GM12878 (cell line): ENCODE results near the gene KLF3. TPM values are rescaled to one million over a fixed set of nuclear protein-coding genes. Genes with fewer than 3 reads are reported as not detected.

ENCODE experiments used
- ATAC-seq: fragments of 200-7000 bp; cut with Tn5 transposase; 3 replicates; pipeline ENCODE4 v1.9.1; 2020; ENCODE audit warnings: mild to moderate bottlenecking, moderate library complexity
- BruUV-seq: library from RNA; stranded (reverse); fragments of 400-500 nt; replicated peaks from 2 replicates; lab custom pipeline; 2021; lab: Mats Ljungman, UMichigan
- CTCF ChIA-PET: fragments of 300-600 bp; sonication (Branson Sonifier 250); formaldehyde crosslinking; extraction: SDS; loops from one replicate; lab custom pipeline; 2021; ENCODE audit warnings: inconsistent platforms; lab: Yijun Ruan, JAX
- POLR2A ChIA-PET: fragments of 350-600 bp; formaldehyde crosslinking; extraction: SDS; loops from one replicate; lab custom pipeline; 2021; ENCODE audit warnings: inconsistent platforms; lab: Charles Lee
- RAD21 ChIA-PET: fragments of 300-600 bp; sonication (Branson Sonifier 250); formaldehyde crosslinking; loops from one replicate; lab custom pipeline; 2023; ENCODE audit warnings: antibody characterized with exemption; ENCODE audit not compliant: unreplicated experiment; lab: Charles Lee
- SMC1A ChIA-PET: fragments of 300-600 bp; sonication (Branson Sonifier 250); formaldehyde crosslinking; loops from one replicate; lab custom pipeline; 2023; ENCODE audit not compliant: unreplicated experiment, uncharacterized antibody; lab: Charles Lee
- DNase-seq: peaks from one replicate; pipeline ENCODE4 v3.0.0-alpha.2; 2011; ENCODE audit warnings: low read depth, low spot score
- FAIRE-seq: peaks from 3 replicates; lab custom pipeline; 2011; peaks lifted over from hg19 to GRCh38; lab: Jason Lieb, UNC
- H2AFZ ChIP-seq: 2 replicates; pipeline ENCODE4 v1.6.0; 2011; ENCODE audit warnings: low read depth, low read length, control low read depth; ENCODE audit not compliant: control insufficient read depth
- H3K27ac ChIP-seq: 2 replicates; pipeline ENCODE4 v1.5.1; 2011; ENCODE audit warnings: control low read depth; ENCODE audit not compliant: control insufficient read depth, insufficient read depth
- H3K27me3 ChIP-seq, 2 experiments: replicated peaks in 1 of 2; 2 replicates each; pipeline versions ENCODE4 v1.6.0 to v1.6.1; 2011; ENCODE audit warnings: low read length in 1 of 2; ENCODE audit not compliant: control insufficient read depth in 2 of 2, insufficient read depth in 2 of 2
- H3K36me3 ChIP-seq, 2 experiments: 2 replicates each; pipeline ENCODE4 v1.5.1; 2011; ENCODE audit warnings: low read length in 1 of 2; ENCODE audit not compliant: control insufficient read depth in 2 of 2, insufficient read depth in 2 of 2
- H3K4me1 ChIP-seq: 2 replicates; pipeline ENCODE4 v1.6.1; 2011; ENCODE audit warnings: mild to moderate bottlenecking, low read length, moderate library complexity, mixed read lengths; ENCODE audit not compliant: control insufficient read depth, insufficient read depth
- H3K4me2 ChIP-seq: 2 replicates; pipeline ENCODE4 v1.6.0; 2011; ENCODE audit warnings: control low read depth; ENCODE audit not compliant: control insufficient read depth, insufficient read depth
- H3K4me3 ChIP-seq: fragments of 200-600 bp; sonication (generic); 2 replicates; pipeline ENCODE4 v1.5.1; 2016
- H3K79me2 ChIP-seq: 2 replicates; pipeline ENCODE4 v1.6.0; 2011; ENCODE audit warnings: low read length; ENCODE audit not compliant: control insufficient read depth, insufficient read depth
- H3K9ac ChIP-seq: 2 replicates; pipeline ENCODE4 v1.8.0; 2011; ENCODE audit warnings: low read length, control low read depth, mixed read lengths; ENCODE audit not compliant: control insufficient read depth, insufficient read depth
- H3K9me3 ChIP-seq: replicated peaks from 3 replicates; pipeline ENCODE4 v1.5.1; 2011; ENCODE audit warnings: mild to moderate bottlenecking, low read length; ENCODE audit not compliant: control insufficient read depth, insufficient read depth
- H4K20me1 ChIP-seq: 2 replicates; pipeline ENCODE4 v1.6.0; 2011; ENCODE audit not compliant: control insufficient read depth, insufficient read depth
- ATF2 ChIP-seq: IDR thresholded peaks from 2 replicates; pipeline ENCODE4 v1.6.1; 2012; ENCODE audit warnings: low read length, inconsistent platforms
- CBX3 ChIP-seq: fragments of 200-600 bp; sonication (generic); IDR thresholded peaks from 2 replicates; pipeline ENCODE4 v1.6.1; 2016; ENCODE audit warnings: low read depth, borderline replicate concordance
- CHD4 ChIP-seq: fragments of 200-600 bp; sonication (generic); IDR thresholded peaks from 2 replicates; pipeline ENCODE4 v1.6.1; 2016; ENCODE audit warnings: mild to moderate bottlenecking
- E2F4 ChIP-seq: IDR thresholded peaks from 2 replicates; pipeline ENCODE4 v1.6.1; 2012; ENCODE audit warnings: low read depth, low read length, improper control_type of control experiment
- EGR1 ChIP-seq, 2 experiments: IDR thresholded peaks; 1 replicate in 1 of 2; 2 replicates in 1 of 2; pipeline ENCODE4 v1.6.1; 2011 to 2012; ENCODE audit warnings: low read depth in 2 of 2, low read length in 2 of 2, borderline replicate concordance in 1 of 2, mild to moderate bottlenecking in 1 of 2, moderate library complexity in 1 of 2
- GATAD2B ChIP-seq: fragments of 450-650 bp; conservative IDR thresholded peaks from 2 replicates; pipeline ENCODE4 v1.6.1; 2017; ENCODE audit warnings: low read depth, mild to moderate bottlenecking, moderate library complexity
- NFXL1 ChIP-seq: fragments of 450-650 bp; IDR thresholded peaks from 2 replicates; pipeline ENCODE4 v1.6.1; 2017; ENCODE audit warnings: antibody characterized with exemption, mild to moderate bottlenecking, borderline replicate concordance
- NKRF ChIP-seq: fragments of 450-650 bp; conservative IDR thresholded peaks from 2 replicates; pipeline ENCODE4 v1.6.1; 2017; ENCODE audit warnings: mild to moderate bottlenecking, moderate library complexity
- RFX5 ChIP-seq: IDR thresholded peaks from 2 replicates; pipeline ENCODE4 v1.6.1; 2011; ENCODE audit warnings: low read depth, low read length, improper control_type of control experiment
- SIN3A ChIP-seq: IDR thresholded peaks from 2 replicates; pipeline ENCODE4 v1.6.1; 2012; ENCODE audit warnings: low read depth, low read length, improper control_type of control experiment
- SIX5 ChIP-seq: IDR thresholded peaks from 2 replicates; pipeline ENCODE4 v1.6.1; 2011; ENCODE audit warnings: mild to moderate bottlenecking, low read depth, low read length, moderate library complexity; ENCODE audit not compliant: severe bottlenecking
- SREBF1 ChIP-seq: IDR thresholded peaks from 2 replicates; pipeline ENCODE4 v1.6.1; 2012; ENCODE audit warnings: mild to moderate bottlenecking, low read length
- SREBF2 ChIP-seq: IDR thresholded peaks from 2 replicates; pipeline ENCODE4 v1.6.1; 2012; ENCODE audit warnings: mild to moderate bottlenecking, low read length
- TCF12 ChIP-seq: IDR thresholded peaks from 2 replicates; pipeline ENCODE4 v1.6.1; 2011; ENCODE audit warnings: low read depth, mild to moderate bottlenecking, low read length
- ZBTB11 ChIP-seq: fragments of 450-650 bp; formaldehyde crosslinking; IDR thresholded peaks from 2 replicates; pipeline ENCODE4 v1.5.0; 2022; ENCODE audit warnings: mild to moderate bottlenecking, missing genetic modification characterization
- ZNF217 ChIP-seq: fragments of 450-650 bp; IDR thresholded peaks from 2 replicates; pipeline ENCODE4 v1.6.1; 2017; ENCODE audit warnings: antibody characterized with exemption, mild to moderate bottlenecking
- WGBS: methylation state at CpG from one replicate; pipeline ENCODE4 v1.1.6; 2016; ENCODE audit warnings: low lambda C conversion rate; ENCODE audit not compliant: insufficient replicate concordance, insufficient coverage; ENCODE audit errors: missing lambda C conversion rate; 5-methylcytosine and 5-hydroxymethylcytosine counted together
- in situ Hi-C: fragments of 300-500 bp; cut with MboI; formaldehyde crosslinking; loops from 9 replicates; pipeline ENCODE4 v1.14.3; 2018; ENCODE audit warnings: mixed read lengths
- intact Hi-C: fragments of 100-400 bp; cut with micrococcal nuclease; formaldehyde crosslinking; loops from one replicate; pipeline ENCODE4 v1.14.2; 2022; ENCODE audit not compliant: unreplicated experiment
- polyA plus RNA-seq, 11 experiments: library from polyadenylated mRNA; depleted of rRNA in 4 of 11; unstranded in 6 of 11; stranded (reverse) in 5 of 11; fragments of >200 nt; fragmentation: Nextera tagmentation in 4 of 11; fragmentation: Illumina TruSeq in 1 of 11; extraction: Ambion mirVana in 4 of 11; extraction: Trizol in 1 of 11; gene quantifications; 1 replicate in 1 of 11; 2 replicates in 10 of 11; pipeline versions ENCODE4 v1.2.1 to v1.2.3, GENCODE V29; 2011 to 2016; ENCODE audit warnings: inconsistent platforms in 2 of 11, missing spikeins in 2 of 11, low read depth in 1 of 11
- total RNA-seq, 4 experiments: library from RNA; depleted of rRNA in 3 of 4; stranded (reverse); fragments of >200 nt in 3 of 4; fragmentation: Illumina TruSeq in 1 of 4; extraction: Trizol in 1 of 4; gene quantifications; 2 replicates each; pipeline versions ENCODE4 v1.2.1 to v1.2.3, GENCODE V29; 2013 to 2021

The KLF3 gene
- total and polyA plus RNA-seq, 10 of the 15 experiments (the other 5 are each of a cell fraction or from before 2014, with no cell fraction given), result 1.4 to 5.8 (median 2.1) TPM

- TF ChIP-seq E2F4, result no peak
- no peak for TF ChIP-seq SREBF1
These were observed 7.6 kb downstream of the KLF3 start (continued) for GRCh38 chr4:38671592-38671940.

- ChIA-PET RAD21 (interaction anchor here (0.7 to 7.2 kb wide), 10 partner anchors 133 to 603 kb away, joined by 3 to 66 read pairs (median 3); no protein-coding TSS in a partner anchor), POLR2A (interaction anchor here (0.6 kb wide), 1 partner anchor 71 kb away, joined by 3 read pairs; no protein-coding TSS in a partner anchor), SMC1A (interaction anchor here (0.6 to 8.4 kb wide), 11 partner anchors 52 to 618 kb away, joined by 3 to 82 read pairs (median 3); partner anchors contain the start of gene TLR10), CTCF (interaction anchor here (1.0 to 5.5 kb wide), 8 partner anchors 31 to 609 kb away, joined by 3 to 67 read pairs (median 4); no protein-coding TSS in a partner anchor)
- Histone ChIP-seq H3K4me1 (peaks cover 56% of the 10 kb centered on the region), H4K20me1 (no peaks in the 10 kb centered on the region), H3K4me3 (no peak overlapping the region), H3K9me3 (no peaks in the 10 kb centered on the region), H2AFZ (no peak overlapping the region), H3K36me3 (no peaks in the 10 kb centered on the region), H3K9ac (0 out of 2 replicates have a peak overlapping the region, but pooled peaks have one; percentile 17), H3K27ac (peak overlapping the region; percentile 61), H3K4me2 (peak overlapping the region; percentile 86), H3K79me2 (peaks cover 70% of the 10 kb centered on the region), H3K27me3 (peaks cover 0 to 4% of the 10 kb centered on the region in 2 experiments; a peak in 1 of 4 replicates)
- DNase-seq, result no peak
- ATAC-seq, result no peak
- in situ Hi-C loops, result loop anchor here (5.0 kb wide), 3 partner anchors 355 to 610 kb away; no protein-coding TSS in a partner anchor
- FAIRE-seq, result no peak
- intact Hi-C loops, result loop anchor here (5.0 to 10.0 kb wide), 2 partner anchors 170 to 227 kb away; no protein-coding TSS in a partner anchor
- BruUV-seq, result no TSS peak
- WGBS, result 94% methylated on average over 3 of the region's 3 CpGs
- TF ChIP-seq ATF2 (no peak), ZNF217 (no peak), NKRF (no peak), TCF12 (no peak), CBX3 (no peak), ZBTB11 (CRISPR knock-in tag) (no peak), NFXL1 (no peak), CHD4 (no peak), SIN3A (no peak), EGR1 (IDR thresholded peaks at IDR 0.05; ENCODE audit: borderline replicate concordance in 1 of 2, low read depth in 2 of 2, low read length in 2 of 2) (no peak), SIX5 (no peak), RFX5 (no peak), GATAD2B (no peak), SREBF2 (no peak)
These were observed 8.0 kb downstream of the KLF3 start for GRCh38 chr4:38672074-38672396.
